Small intestine (tissue), 7 donors: ENCODE measurements around the gene VAV1. TPM values are rescaled to one million over a fixed set of nuclear protein-coding genes. Genes with fewer than 3 reads are reported as not detected.
"Not testable (repeated sequence)": the region's sequence is repeated elsewhere in the genome, so short reads cannot be mapped to it uniquely, and the experiment has no call there.

Experiments
- DNase-seq, 2 donors: peaks; one replicate each; pipeline versions ENCODE4 v3.0.0 to v3.0.0-alpha.2; 2013
- FAIRE-seq: peaks from 2 replicates; lab custom pipeline; 2012; peaks lifted over from hg19 to GRCh38; lab: Jason Lieb, UNC
- H3K27ac ChIP-seq, 3 donors: one replicate each; pipeline ENCODE4 v1.5.1; 2013; ENCODE audit warnings: low read length in 2 of 3, mild to moderate bottlenecking in 2 of 3, control low read depth in 1 of 3, inconsistent platforms in 1 of 3, low read depth in 1 of 3, moderate library complexity in 1 of 3
- H3K27me3 ChIP-seq, 3 donors: one replicate each; pipeline ENCODE4 v1.6.1; 2013; ENCODE audit warnings: low read length in 3 of 3, inconsistent platforms in 1 of 3; ENCODE audit not compliant: control insufficient read depth in 3 of 3, insufficient read depth in 3 of 3
- H3K36me3 ChIP-seq, 3 donors: one replicate each; pipeline ENCODE4 v1.6.1; 2013; ENCODE audit warnings: low read length in 3 of 3, inconsistent platforms in 1 of 3, low read depth in 1 of 3, mild to moderate bottlenecking in 1 of 3, moderate library complexity in 1 of 3; ENCODE audit not compliant: control insufficient read depth in 3 of 3, insufficient read depth in 2 of 3
- H3K4me1 ChIP-seq, 3 donors: one replicate each; pipeline ENCODE4 v1.6.1; 2013; ENCODE audit warnings: low read length in 2 of 3, inconsistent platforms in 1 of 3, low read depth in 1 of 3, mild to moderate bottlenecking in 1 of 3, moderate library complexity in 1 of 3; ENCODE audit not compliant: control insufficient read depth in 3 of 3, insufficient read depth in 2 of 3
- H3K4me3 ChIP-seq, 3 donors: one replicate each; pipeline ENCODE4 v1.5.1; 2013; ENCODE audit warnings: low read length in 3 of 3, control low read depth in 1 of 3, inconsistent platforms in 1 of 3, low read depth in 1 of 3, mild to moderate bottlenecking in 1 of 3, moderate library complexity in 1 of 3
- H3K9me3 ChIP-seq, 2 donors: one replicate each; pipeline ENCODE4 v1.6.1; 2013; ENCODE audit warnings: low read depth in 1 of 2, low read length in 1 of 2; ENCODE audit not compliant: control insufficient read depth in 2 of 2, insufficient read depth in 1 of 2
- WGBS, 3 donors: extraction: QIAGEN DNeasy Blood & Tissue Kit; methylation state at CpG; one replicate each; pipeline ENCODE4 v1.1.7; 2013; 5-methylcytosine and 5-hydroxymethylcytosine counted together
- polyA plus RNA-seq, 4 donors: library from polyadenylated mRNA; stranded (reverse) in 3 of 4; unstranded in 1 of 4; fragments of 200-250 nt in 3 of 4; fragments of 120-200 nt in 1 of 4; gene quantifications; one replicate each; pipeline versions ENCODE4 v1.2.1 to v1.2.3, GENCODE V29; 2013
- donor health status: healthy with polysubstance abuse.
- donor health status: control.
- donor health status: control.
- donor health status: Bipolar disorder and iron deficiency.
- donor health status: healthy.

The VAV1 gene
- polyA plus RNA-seq, 4 donors: 2.5 to 3.5 (median 3.1) TPM

DNA sequence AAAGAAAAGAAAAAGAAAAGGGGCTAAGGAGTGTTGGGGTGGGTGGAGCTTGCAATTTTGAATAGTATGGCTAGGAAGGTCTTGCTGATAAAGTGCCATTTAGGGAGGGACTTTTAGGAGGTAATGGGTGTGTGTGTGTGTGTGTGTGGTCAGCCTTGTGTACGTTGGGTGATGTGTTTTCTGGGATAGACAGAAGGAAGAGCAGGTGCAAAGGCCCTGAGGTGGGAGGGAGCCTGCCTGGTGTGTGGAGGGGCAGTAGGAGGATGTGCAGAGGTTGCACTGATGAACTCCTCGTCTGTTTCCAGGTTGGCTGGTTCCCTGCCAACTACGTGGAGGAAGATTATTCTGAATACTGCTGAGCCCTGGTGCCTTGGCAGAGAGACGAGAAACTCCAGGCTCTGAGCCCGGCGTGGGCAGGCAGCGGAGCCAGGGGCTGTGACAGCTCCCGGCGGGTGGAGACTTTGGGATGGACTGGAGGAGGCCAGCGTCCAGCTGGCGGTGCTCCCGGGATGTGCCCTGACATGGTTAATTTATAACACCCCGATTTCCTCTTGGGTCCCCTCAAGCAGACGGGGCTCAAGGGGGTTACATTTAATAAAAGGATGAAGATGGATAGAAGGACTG is 84.4 kb downstream of the VAV1 start:
- no peaks in the 10 kb centered on the region for H3K27me3 ChIP-seq
- no peak overlapping the region for H3K27ac ChIP-seq
- H3K36me3 ChIP-seq: no peaks in the 10 kb centered on the region
- 49 to 64% (median 58%) methylated on average over 13 to 14 of the region's 14 CpGs for WGBS, 3 donors
- H3K4me1 ChIP-seq: no peaks in the 10 kb centered on the region
- no peaks in the 10 kb centered on the region for H3K9me3 ChIP-seq
- no peak for DNase-seq
- FAIRE-seq: no peak
- no peak overlapping the region for H3K4me3 ChIP-seq

DNA sequence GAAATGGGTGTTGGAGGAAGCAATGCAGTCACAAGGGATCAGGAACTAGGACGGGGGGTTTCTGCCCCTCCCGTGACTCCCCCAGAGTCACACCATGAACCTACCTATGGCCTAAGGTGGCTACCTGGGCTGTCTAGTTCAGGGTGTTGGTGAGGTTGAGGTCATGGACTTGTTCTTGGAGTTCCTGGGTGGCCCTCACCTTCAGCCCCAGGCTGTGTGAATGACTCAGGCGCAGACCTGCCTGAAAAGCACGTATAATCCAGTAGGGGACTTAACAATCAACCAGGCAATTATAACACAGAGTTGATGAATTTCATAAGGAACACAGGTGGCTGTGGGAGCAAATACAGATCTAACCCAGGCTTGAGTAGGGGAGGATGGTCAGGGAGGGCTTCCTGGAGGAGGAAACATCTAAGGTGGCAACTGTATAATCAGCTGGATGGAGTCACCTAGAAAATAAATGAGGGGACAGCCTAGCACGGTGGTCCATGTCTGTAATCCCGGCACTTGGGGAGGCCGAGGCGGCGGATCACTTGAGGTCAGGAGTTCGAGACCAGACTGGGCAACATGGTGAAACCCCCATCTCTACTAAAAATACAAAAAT is 89.3 kb downstream of the VAV1 start:
- no peak overlapping the region for H3K4me3 ChIP-seq
- H3K27ac ChIP-seq: peak overlapping the region in 1 of 3 donors; percentile 17
- H3K4me1 ChIP-seq: no peaks in the 10 kb centered on the region
- FAIRE-seq (no peak), DNase-seq (no peak)
- H3K9me3 ChIP-seq: no peaks in the 10 kb centered on the region
- WGBS, 3 donors: 74 to 78% (median 78%) methylated on average over 10 of the region's 10 CpGs
- no peaks in the 10 kb centered on the region for H3K27me3 ChIP-seq
- H3K36me3 ChIP-seq: no peaks in the 10 kb centered on the region

DNA sequence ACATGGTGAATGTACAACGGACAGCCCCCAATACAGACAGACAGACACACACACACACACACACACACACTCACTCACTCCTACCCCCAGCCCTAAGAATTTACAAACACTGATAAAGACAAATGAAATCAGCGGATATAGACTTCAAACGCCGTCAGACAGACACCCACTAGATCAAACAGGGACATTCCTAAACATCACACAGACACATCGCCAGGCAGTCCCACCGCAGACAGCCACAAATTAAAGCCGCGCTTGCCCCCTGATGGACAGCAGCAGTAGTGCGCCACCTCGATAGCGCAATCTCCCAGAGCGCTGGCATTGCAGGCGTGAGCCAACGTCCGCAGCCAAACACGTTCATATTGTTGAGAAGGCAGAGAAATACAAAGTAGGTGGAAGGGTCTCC is 90.2 kb downstream of the VAV1 start:
- no peak overlapping the region for H3K27ac ChIP-seq

DNA sequence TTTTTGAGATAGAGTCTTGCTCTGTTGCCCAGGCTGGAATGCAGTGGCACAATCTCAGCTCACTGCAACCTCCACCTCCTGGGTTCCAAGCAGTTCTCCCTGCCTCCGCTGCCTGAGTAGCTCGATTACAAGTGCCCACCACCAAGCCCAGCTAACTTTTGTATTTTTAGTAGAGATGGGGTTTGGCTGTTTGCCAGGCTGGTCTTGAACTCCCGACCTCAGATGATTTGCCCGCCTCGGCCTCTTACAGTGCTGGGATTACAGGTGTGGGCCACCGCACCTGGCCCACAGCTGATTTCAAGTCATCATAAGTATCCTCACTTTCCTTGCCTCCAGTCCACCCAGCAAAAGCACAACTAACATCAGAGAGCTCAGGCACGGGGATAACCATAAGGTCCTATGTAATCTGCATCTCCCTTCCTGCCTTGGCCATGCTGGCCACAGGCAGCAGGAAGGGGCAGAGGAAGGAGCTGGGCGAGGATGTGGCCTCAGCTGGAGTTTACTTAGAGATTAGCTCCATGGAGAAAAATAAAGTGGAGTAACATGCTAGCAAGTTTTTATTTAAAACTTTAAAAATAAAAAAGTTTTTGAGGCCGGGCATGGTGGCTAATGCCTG is 91.9 kb downstream of the VAV1 start:
- Histone ChIP-seq H3K9me3 (no peaks in the 10 kb centered on the region), H3K4me3 (no peak overlapping the region), H3K27me3 (no peaks in the 10 kb centered on the region), H3K36me3 (no peaks in the 10 kb centered on the region), H3K4me1 (no peaks in the 10 kb centered on the region), H3K27ac (no peak overlapping the region)
- DNase-seq (no peak), FAIRE-seq (no peak)
- WGBS, 3 donors: 40 to 67% (median 43%) methylated on average over 9 of the region's 9 CpGs

More for the DNA sequence above, 90.2 kb downstream of the VAV1 start:
- peak; percentile 68 to 75 for DNase-seq
- no peaks in the 10 kb centered on the region for H3K4me1 ChIP-seq
- FAIRE-seq: no peak
- H3K9me3 ChIP-seq: no peaks in the 10 kb centered on the region
- WGBS, 3 donors: 3 to 7% (median 5%) methylated on average over 16 of the region's 16 CpGs
- H3K27me3 ChIP-seq: no peaks in the 10 kb centered on the region
- H3K4me3 ChIP-seq: no peak overlapping the region
- no peaks in the 10 kb centered on the region for H3K36me3 ChIP-seq

DNA sequence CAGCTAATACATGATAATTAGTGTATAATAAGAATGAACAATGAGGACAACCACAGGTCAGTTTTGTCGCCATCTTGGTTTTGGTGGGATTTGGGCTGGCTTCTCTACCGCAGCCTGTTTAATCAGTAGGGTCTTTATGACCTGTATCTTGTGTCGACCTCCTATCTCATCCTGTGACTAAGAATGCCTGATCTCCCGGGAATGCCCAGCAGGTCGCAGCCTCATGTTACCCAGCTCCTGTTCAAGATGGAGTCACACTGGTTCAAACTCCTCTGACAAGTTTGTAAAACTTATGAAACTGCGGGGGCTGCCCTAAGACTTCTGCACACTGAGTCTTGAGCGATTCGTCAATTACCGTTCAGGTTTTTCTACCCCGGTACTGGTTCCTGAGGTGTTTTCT is 93.3 kb downstream of the VAV1 start:
- H3K27me3 ChIP-seq: no peaks in the 10 kb centered on the region
- DNase-seq: no peak

DNA sequence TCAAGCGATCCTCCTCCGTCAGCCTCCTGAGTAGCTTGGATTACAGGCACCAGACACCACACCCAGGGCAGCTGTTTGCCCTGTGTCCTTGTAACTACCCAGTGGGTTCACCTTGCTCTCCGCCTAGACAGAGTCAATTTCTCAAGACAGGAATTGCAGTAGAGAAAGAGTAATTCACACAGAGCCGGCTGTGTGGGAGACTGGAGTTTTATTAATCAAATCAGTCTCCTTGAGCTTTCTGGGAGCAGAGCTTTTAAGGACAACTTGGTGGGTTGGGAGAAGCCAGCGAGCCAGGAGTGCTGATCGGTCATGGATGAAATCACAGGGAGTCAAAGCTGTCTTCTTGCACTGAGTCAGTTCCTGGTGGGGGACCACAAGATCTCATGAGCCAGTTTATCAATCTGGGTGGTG is 94.2 kb downstream of the VAV1 start:
- no peaks in the 10 kb centered on the region for H3K9me3 ChIP-seq
- no peak overlapping the region for H3K27ac ChIP-seq
- 38 to 62% (median 40%) methylated on average over 6 of the region's 6 CpGs for WGBS, 3 donors
- FAIRE-seq (no peak), DNase-seq (no peak)
- no peaks in the 10 kb centered on the region for H3K4me1 ChIP-seq
- no peak overlapping the region for H3K4me3 ChIP-seq
- no peaks in the 10 kb centered on the region for H3K27me3 ChIP-seq
- H3K36me3 ChIP-seq: no peaks in the 10 kb centered on the region

More for the DNA sequence above, 93.3 kb downstream of the VAV1 start:
- H3K27ac ChIP-seq: no peak overlapping the region
- H3K9me3 ChIP-seq: no peaks in the 10 kb centered on the region
- no peak for FAIRE-seq
- H3K4me3 ChIP-seq: no peak overlapping the region
- H3K4me1 ChIP-seq: no peaks in the 10 kb centered on the region
- H3K36me3 ChIP-seq: no peaks in the 10 kb centered on the region
- 68 to 70% (median 68%) methylated on average over 10 of the region's 10 CpGs for WGBS, 3 donors

DNA sequence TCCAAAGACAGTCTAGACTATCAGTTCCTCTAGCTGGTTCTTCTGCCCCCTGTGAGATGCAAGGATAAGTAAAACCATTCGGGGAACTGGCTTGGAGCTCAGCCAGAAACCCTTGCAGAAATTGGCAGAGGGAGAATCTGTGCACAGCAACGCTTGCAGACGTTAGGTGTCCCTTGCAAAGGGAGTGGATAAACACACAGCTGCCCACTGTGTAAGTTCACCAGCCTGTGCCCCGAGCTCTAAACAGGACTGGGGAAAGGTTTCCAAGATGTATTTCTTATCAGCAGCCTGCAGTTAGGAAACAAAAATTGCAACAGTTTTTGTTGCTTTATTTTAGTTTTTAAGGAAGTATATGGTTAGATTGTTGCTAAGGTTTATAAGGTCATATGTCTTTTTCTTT is 95.8 kb downstream of the VAV1 start:
- FAIRE-seq (no peak), DNase-seq (no peak)
- H3K4me1 ChIP-seq: no peaks in the 10 kb centered on the region
- no peak overlapping the region for H3K27ac ChIP-seq
- H3K36me3 ChIP-seq: no peaks in the 10 kb centered on the region
- H3K9me3 ChIP-seq: peaks cover 0 to 2% of the 10 kb centered on the region in 2 donors
- 1 to 14% (median 9%) methylated on average over 4 of the region's 4 CpGs for WGBS, 3 donors
- no peak overlapping the region for H3K4me3 ChIP-seq
- no peaks in the 10 kb centered on the region for H3K27me3 ChIP-seq

DNA sequence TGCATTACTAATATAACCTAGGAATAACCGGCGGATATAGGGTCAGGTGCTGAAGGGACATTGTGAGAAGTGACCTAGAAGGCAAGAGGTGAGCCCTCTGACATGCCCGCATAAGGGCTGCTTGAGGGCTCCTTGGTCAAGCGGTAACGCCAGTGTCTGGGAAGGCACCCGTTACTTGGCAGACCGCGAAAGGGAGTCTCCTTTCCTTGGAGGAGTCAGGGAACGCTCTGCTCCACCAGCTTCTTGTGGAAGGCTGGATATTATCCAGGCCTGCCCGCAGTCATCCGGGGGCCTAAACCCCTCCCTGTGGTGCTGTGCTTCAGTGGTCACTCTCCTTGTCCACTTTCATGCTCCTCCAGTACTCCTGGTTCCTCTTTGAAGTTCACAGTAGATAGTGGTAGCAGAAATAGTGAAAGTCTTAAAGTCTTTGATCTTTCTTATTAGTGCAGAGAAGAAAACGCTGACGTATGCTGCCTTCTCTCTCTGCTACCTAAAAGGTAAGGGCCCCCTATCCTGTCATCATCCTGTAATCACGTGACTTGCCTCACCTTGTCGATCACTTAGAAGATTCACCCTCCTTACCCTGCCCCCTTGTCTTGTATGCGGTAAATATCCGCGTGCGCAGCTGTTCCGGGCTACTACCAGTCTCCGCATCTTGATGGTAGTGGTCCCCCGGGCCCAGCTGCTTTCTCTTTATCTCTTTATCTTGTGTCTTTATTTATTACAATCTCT is 96.8 kb downstream of the VAV1 start:
- H3K9me3 ChIP-seq, H3K4me1 ChIP-seq, H3K36me3 ChIP-seq, DNase-seq, FAIRE-seq, H3K27ac ChIP-seq, H3K27me3 ChIP-seq, H3K4me3 ChIP-seq: not testable (repeated sequence)
- 88 to 89% (median 89%) methylated on average over 21 to 22 of the region's 22 CpGs for WGBS, 3 donors
